OCI-LY1 (cell line): ENCODE results near the gene SLC35G2.

ENCODE experiments used
- CTCF ChIP-seq: fragments of 200-600 bp; sonication (generic), shearing (Covaris generic); IDR thresholded peaks from 2 replicates; pipeline ENCODE4 v1.5.1; 2017; ENCODE audit warnings: mild to moderate bottlenecking, antibody characterized with exemption, low read length, moderate library complexity, mixed read lengths
- EZH2 ChIP-seq: fragments of 200-600 bp; sonication (generic), shearing (Covaris generic); IDR thresholded peaks from 2 replicates; pipeline ENCODE4 v1.8.0; 2017; ENCODE audit warnings: borderline replicate concordance, mixed run types, mild to moderate bottlenecking, antibody characterized with exemption, low read length, moderate library complexity, mixed read lengths

- no peak for TF ChIP-seq CTCF
- no peak for TF ChIP-seq EZH2
Measured at GRCh38 chr3:136790786-136791185, 28.1 kb upstream of the SLC35G2 start.
